HFFc6 (cell line): ENCODE measurements around the gene PELO. TPM values are rescaled to one million over a fixed set of nuclear protein-coding genes. Genes with fewer than 3 reads are reported as not detected.

Experiments used
- DNase-seq: peaks from one replicate; pipeline ENCODE4 v3.0.0-alpha.2; 2018
- H3K27ac Mint-ChIP-seq: 2 replicates; pipeline ENCODE4 v1.8.0; 2020; ENCODE audit warnings: mild to moderate bottlenecking, mixed read lengths
- H3K27me3 Mint-ChIP-seq: 2 replicates; pipeline ENCODE4 v1.8.0; 2021; ENCODE audit warnings: mild to moderate bottlenecking, moderate library complexity, mixed read lengths; ENCODE audit not compliant: insufficient read depth
- H3K36me3 Mint-ChIP-seq: 2 replicates; pipeline ENCODE4 v1.8.0; 2021; ENCODE audit warnings: low read depth, mixed read lengths
- H3K4me1 Mint-ChIP-seq: 2 replicates; pipeline ENCODE4 v1.8.0; 2020; ENCODE audit warnings: low read depth, mixed read lengths
- H3K4me3 Mint-ChIP-seq: 2 replicates; pipeline ENCODE4 v1.8.0; 2020; ENCODE audit warnings: mild to moderate bottlenecking, moderate library complexity, mixed read lengths
- H3K9me3 Mint-ChIP-seq: 2 replicates; pipeline ENCODE4 v1.8.0; 2020; ENCODE audit warnings: mild to moderate bottlenecking, mixed read lengths
- total RNA-seq, 6 experiments: library from RNA; stranded (reverse); fragmentation: NEBNext Ultra II Directional; extraction: Animal tissue kit (Norgen Biotek cat#: 25700); gene quantifications; 2 replicates in 1 of 6; 3 replicates in 5 of 6; pipeline ENCODE4 v1.2.3, GENCODE V29; 2021
- TF ChIP-seq, protein P1 (sequence below): fragments of 200-600 bp; sonication (generic); IDR thresholded peaks from 2 replicates; pipeline ENCODE4 v1.5.0; 2021; ENCODE audit warnings: antibody characterized with exemption, mild to moderate bottlenecking

The PELO gene
- total RNA-seq, 6 experiments from 2014 or later: 52.6 to 77.2 (median 72.8) TPM

DNA sequence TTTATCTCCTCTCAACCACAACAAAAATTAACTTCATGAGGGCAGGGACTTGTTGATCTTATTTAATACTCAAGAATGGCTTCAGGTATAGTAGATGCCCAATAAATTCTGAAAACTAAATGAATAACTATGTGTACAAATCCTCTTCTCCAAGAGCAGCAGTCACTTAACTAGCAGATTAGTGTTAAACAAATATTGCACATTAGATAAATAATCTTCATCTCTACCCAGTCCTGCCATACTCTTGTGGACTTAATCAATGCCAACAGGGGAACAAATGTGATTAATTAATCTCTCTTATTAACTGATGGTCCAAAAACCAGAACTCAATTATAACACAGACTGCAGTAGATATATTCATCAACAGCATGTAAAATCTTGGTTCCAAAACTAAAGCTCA, 15.0 kb upstream of the PELO start:
- no peak overlapping the region for H3K4me3 Mint-ChIP-seq
- no peaks in the 10 kb centered on the region for H3K36me3 Mint-ChIP-seq
- H3K27ac Mint-ChIP-seq: no peak overlapping the region
- TF ChIP-seq, protein P1, sequence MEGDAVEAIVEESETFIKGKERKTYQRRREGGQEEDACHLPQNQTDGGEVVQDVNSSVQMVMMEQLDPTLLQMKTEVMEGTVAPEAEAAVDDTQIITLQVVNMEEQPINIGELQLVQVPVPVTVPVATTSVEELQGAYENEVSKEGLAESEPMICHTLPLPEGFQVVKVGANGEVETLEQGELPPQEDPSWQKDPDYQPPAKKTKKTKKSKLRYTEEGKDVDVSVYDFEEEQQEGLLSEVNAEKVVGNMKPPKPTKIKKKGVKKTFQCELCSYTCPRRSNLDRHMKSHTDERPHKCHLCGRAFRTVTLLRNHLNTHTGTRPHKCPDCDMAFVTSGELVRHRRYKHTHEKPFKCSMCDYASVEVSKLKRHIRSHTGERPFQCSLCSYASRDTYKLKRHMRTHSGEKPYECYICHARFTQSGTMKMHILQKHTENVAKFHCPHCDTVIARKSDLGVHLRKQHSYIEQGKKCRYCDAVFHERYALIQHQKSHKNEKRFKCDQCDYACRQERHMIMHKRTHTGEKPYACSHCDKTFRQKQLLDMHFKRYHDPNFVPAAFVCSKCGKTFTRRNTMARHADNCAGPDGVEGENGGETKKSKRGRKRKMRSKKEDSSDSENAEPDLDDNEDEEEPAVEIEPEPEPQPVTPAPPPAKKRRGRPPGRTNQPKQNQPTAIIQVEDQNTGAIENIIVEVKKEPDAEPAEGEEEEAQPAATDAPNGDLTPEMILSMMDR: no peak
- H3K27me3 Mint-ChIP-seq: no peaks in the 10 kb centered on the region; the same call in 1 of the 2 replicates
- no peak for DNase-seq
- peaks cover 17% of the 10 kb centered on the region for H3K4me1 Mint-ChIP-seq
- H3K9me3 Mint-ChIP-seq: no peaks in the 10 kb centered on the region

DNA sequence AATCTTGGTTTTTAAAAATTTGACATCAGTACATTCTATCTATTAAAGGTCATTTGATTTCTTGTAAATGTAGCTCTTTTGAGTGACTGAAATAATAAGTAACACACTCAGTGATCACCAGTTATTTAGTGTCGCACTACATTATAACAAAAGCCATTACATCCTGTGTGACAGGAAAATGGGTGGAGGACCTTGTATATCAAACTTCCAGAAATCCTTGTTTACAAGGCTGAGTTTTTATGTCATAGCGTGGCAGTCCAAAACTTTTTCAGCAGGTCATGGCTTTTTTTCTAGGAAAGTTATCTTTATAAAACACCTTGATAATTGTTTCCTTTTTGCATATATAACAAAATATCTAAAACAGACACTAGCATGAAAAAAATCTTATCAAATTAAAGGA, 14.4 kb upstream of the PELO start:
- Mint-ChIP-seq H3K27ac (no peak overlapping the region), H3K27me3 (no peaks in the 10 kb centered on the region; the same call in 1 of the 2 replicates), H3K36me3 (no peaks in the 10 kb centered on the region), H3K4me1 (peaks cover 10% of the 10 kb centered on the region), H3K9me3 (no peaks in the 10 kb centered on the region), H3K4me3 (no peak overlapping the region)
- DNase-seq: no peak
- TF ChIP-seq, protein P1: no peak

DNA sequence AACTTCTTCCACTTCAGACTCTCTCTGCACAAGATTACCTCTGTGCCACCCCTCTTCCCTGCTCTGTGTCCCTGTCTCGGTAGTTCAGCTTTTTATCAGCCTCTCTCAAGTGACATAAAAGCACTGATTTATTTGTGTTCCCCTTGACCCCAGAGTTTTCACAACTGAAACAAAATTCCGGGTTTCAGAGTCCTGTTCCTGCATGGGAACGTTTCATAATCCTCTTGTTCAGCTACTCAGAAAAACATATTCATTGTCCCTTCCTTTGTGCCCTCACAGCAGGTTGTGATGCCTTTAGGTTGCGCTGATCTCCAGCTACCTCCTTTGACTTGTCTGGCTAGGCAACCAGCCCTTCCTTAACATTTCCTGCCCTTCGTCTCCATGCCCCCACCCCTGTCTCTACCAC, 13.7 kb upstream of the PELO start:
- TF ChIP-seq, protein P1: no peak
- no peak overlapping the region for H3K4me3 Mint-ChIP-seq
- H3K27ac Mint-ChIP-seq: no peak overlapping the region
- no peaks in the 10 kb centered on the region; the same call in 1 of the 2 replicates for H3K27me3 Mint-ChIP-seq
- H3K36me3 Mint-ChIP-seq: no peaks in the 10 kb centered on the region
- no peak for DNase-seq
- peaks cover 5% of the 10 kb centered on the region for H3K4me1 Mint-ChIP-seq
- H3K9me3 Mint-ChIP-seq: no peaks in the 10 kb centered on the region

DNA sequence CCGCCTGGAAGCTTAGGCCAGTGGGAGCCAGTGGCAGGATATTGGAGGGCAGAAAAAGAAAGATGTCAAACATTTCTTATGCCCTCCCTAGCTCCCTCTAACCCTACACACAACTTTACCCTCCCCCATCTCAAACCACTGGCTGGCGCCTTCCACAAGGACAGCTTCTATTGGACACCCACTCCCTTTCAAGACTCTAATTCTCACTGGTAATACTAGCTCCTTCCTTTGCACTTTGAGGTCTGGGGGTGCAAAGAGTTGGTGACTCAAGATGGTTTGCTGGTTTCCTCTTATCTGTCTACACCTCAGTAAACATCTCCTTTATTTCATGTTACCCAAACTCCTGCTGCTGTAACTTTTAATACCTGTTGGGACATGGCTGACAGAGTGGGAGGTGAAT, 11.6 kb upstream of the PELO start:
- H3K27me3 Mint-ChIP-seq: no peaks in the 10 kb centered on the region; the same call in 1 of the 2 replicates
- H3K9me3 Mint-ChIP-seq: no peaks in the 10 kb centered on the region
- DNase-seq: no peak
- H3K27ac Mint-ChIP-seq: no peak overlapping the region
- H3K4me3 Mint-ChIP-seq: no peak overlapping the region
- TF ChIP-seq, protein P1: no peak
- H3K36me3 Mint-ChIP-seq: no peaks in the 10 kb centered on the region
- no peaks in the 10 kb centered on the region; the same call in 1 of the 2 replicates for H3K4me1 Mint-ChIP-seq

DNA sequence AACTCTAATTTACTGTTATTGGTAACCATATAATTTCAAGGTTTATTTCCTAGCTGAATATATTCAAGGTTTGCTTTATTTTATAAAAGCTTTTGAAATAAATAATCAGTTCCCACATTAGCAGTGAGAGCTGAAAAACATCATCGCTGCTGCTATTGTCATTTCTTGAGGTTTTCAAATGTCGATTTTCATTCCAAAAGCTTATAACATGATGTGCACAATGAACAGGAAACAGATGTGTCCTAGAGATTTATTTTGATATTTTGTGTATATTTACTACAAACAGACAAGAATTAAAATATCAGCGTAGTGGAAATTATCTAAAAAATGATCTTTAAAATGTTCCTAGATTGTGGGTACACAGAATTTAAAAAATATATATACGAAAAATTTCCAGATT, 10.5 kb upstream of the PELO start:
- no peak overlapping the region for H3K4me3 Mint-ChIP-seq
- TF ChIP-seq, protein P1: no peak

DNA sequence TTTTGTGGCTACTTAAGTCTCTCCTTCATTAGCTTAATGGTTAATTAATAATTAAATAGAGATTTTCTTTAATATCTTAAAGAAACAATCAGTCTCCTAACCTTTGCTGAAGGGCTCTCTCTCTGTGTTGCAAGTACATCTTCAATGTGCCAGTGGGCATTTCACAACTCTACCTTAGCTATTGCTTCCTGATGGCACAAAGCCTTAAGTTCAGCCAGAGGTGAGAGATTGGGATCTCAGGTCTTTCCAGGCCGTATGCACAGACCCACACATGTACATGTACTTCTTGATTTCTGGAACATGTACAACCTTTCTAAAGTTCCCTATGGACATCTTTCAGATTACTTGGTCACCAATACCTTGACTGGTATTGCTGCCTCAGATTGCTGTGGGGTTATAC, 8.9 kb upstream of the PELO start:
- DNase-seq: no peak
- H3K27ac Mint-ChIP-seq: no peak overlapping the region
- H3K4me1 Mint-ChIP-seq: peaks cover 13% of the 10 kb centered on the region
- no peaks in the 10 kb centered on the region; the same call in 1 of the 2 replicates for H3K27me3 Mint-ChIP-seq
- TF ChIP-seq, protein P1: no peak
- H3K9me3 Mint-ChIP-seq: no peaks in the 10 kb centered on the region
- H3K36me3 Mint-ChIP-seq: no peaks in the 10 kb centered on the region
- H3K4me3 Mint-ChIP-seq: no peak overlapping the region

More for the DNA sequence above, 10.5 kb upstream of the PELO start:
- H3K36me3 Mint-ChIP-seq: no peaks in the 10 kb centered on the region
- H3K4me1 Mint-ChIP-seq: no peaks in the 10 kb centered on the region; the same call in 1 of the 2 replicates
- no peaks in the 10 kb centered on the region for H3K9me3 Mint-ChIP-seq
- H3K27ac Mint-ChIP-seq: no peak overlapping the region
- no peak for DNase-seq
- no peaks in the 10 kb centered on the region; the same call in 1 of the 2 replicates for H3K27me3 Mint-ChIP-seq
